Measurements from ENCODE around the gene PLA2G4A.
"Not testable (repeated sequence)": the region's sequence is repeated elsewhere in the genome, so short reads cannot be mapped to it uniquely, and the experiment has no call there.

PLA2G4A gene

DNA sequence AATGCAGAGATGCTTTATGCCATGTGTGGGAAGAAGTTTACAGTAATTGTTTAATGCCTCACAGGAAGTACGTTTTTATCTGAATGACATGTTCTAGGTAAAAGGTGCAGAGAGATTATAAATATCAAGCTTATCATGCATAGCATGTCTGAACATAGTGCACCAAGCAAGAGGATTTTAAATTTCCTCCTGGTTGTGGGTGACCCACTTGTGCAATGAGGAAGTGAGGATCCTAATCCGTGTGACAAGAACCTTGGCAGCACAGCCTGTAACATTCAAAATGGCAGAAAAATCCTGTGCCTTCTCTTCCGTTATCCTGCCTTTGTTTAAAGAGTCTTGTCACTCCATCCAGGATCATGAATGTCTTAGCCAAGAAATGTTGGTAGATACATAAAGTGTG is 75.6 kb downstream of the PLA2G4A start:
- Histone ChIP-seq H3F3A (ENCODE audit: insufficient read depth, low read length) (no peaks in the 10 kb centered on the region), H3K9me3 (ENCODE audit: low read length) (no peaks in the 10 kb centered on the region), H3K9me2 (ENCODE audit: low read depth, low read length) (no peaks in the 10 kb centered on the region), H3K4me2 (ENCODE audit: low read length) (no peak overlapping the region), H3K36me3 (ENCODE audit: insufficient read depth, low read length) (no peaks in the 10 kb centered on the region), H3K4me3 (ENCODE audit: low read depth, low read length, poor library complexity, severe bottlenecking) (no peak overlapping the region), H3K4me1 (ENCODE audit: insufficient read depth, low read length, severe bottlenecking) (no peaks in the 10 kb centered on the region), H3K9ac (ENCODE audit: low read length) (no peak overlapping the region), H3K79me2 (ENCODE audit: insufficient read depth, low read length) (no peaks in the 10 kb centered on the region), H2AFZ (ENCODE audit: low read length) (no peak overlapping the region), H3K27me3 (ENCODE audit: insufficient read depth, low read length) (no peaks in the 10 kb centered on the region), H4K20me1 (ENCODE audit: insufficient read depth, low read length) (no peaks in the 10 kb centered on the region), H3K27ac (ENCODE audit: low read depth, low read length, poor library complexity, severe bottlenecking) (no peak overlapping the region)
- TF ChIP-seq, protein P1, sequence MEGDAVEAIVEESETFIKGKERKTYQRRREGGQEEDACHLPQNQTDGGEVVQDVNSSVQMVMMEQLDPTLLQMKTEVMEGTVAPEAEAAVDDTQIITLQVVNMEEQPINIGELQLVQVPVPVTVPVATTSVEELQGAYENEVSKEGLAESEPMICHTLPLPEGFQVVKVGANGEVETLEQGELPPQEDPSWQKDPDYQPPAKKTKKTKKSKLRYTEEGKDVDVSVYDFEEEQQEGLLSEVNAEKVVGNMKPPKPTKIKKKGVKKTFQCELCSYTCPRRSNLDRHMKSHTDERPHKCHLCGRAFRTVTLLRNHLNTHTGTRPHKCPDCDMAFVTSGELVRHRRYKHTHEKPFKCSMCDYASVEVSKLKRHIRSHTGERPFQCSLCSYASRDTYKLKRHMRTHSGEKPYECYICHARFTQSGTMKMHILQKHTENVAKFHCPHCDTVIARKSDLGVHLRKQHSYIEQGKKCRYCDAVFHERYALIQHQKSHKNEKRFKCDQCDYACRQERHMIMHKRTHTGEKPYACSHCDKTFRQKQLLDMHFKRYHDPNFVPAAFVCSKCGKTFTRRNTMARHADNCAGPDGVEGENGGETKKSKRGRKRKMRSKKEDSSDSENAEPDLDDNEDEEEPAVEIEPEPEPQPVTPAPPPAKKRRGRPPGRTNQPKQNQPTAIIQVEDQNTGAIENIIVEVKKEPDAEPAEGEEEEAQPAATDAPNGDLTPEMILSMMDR (IDR thresholded peaks at IDR 0.05; ENCODE audit: low read length): no peak

DNA sequence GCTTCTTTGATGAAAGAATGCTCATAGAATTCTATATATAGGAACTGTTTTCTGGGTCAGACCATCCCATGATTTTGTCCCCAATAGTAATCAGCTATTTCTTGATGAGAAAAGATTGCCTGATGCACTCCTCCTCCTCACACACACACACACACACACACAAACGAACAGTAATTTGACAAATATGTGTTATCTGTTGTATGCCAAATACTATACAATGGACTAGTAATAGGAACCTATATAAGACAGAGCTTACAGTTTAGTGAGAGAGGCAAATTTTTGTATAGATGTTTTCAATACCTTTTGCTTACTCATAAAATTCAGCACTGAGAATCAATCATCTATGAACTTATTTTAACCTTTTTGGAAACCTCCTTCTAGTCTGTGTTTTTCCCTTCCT is 76.8 kb downstream of the PLA2G4A start:
- Histone ChIP-seq H3K36me3 (ENCODE audit: insufficient read depth, low read length) (no peaks in the 10 kb centered on the region), H3K9me3 (ENCODE audit: low read length) (no peaks in the 10 kb centered on the region), H2AFZ (ENCODE audit: low read length) (no peak overlapping the region), H3K79me2 (ENCODE audit: insufficient read depth, low read length) (no peaks in the 10 kb centered on the region), H3K27ac (ENCODE audit: low read depth, low read length, poor library complexity, severe bottlenecking) (no peak overlapping the region), H3K27me3 (ENCODE audit: insufficient read depth, low read length) (no peaks in the 10 kb centered on the region), H3K9me2 (ENCODE audit: low read depth, low read length) (no peaks in the 10 kb centered on the region), H3K4me2 (ENCODE audit: low read length) (no peak overlapping the region), H3K4me1 (ENCODE audit: insufficient read depth, low read length, severe bottlenecking) (no peaks in the 10 kb centered on the region), H3F3A (ENCODE audit: insufficient read depth, low read length) (no peaks in the 10 kb centered on the region), H3K4me3 (ENCODE audit: low read depth, low read length, poor library complexity, severe bottlenecking) (no peak overlapping the region), H4K20me1 (ENCODE audit: insufficient read depth, low read length) (no peaks in the 10 kb centered on the region), H3K9ac (ENCODE audit: low read length) (no peak overlapping the region)
- TF ChIP-seq, protein P1 (IDR thresholded peaks at IDR 0.05; ENCODE audit: low read length): no peak
- no peak for TF ChIP-seq EZH2 (IDR thresholded peaks at IDR 0.05; ENCODE audit: borderline replicate concordance, low read length)

DNA sequence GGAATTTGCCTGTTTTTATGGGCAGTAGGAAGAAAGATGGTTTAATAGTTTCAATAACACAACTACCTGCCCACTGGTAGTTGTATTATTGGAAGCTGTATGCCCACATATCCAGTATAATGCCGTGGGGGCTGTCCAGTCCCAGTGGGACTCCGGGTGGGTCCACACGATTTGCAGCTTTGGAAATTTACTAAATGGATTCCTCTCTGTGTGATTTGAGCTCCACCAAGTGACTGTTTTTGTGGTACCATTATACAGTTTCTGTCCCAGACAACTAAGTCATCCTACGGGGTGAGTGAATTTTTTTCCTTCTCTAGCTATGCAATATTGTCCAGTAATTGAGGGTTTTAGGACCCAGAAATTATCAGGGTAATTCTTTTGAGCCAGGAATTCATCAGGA is 86.8 kb downstream of the PLA2G4A start:
- Histone ChIP-seq H3K4me1 (ENCODE audit: insufficient read depth, low read length, severe bottlenecking) (no peaks in the 10 kb centered on the region), H3K27me3 (ENCODE audit: insufficient read depth, low read length) (no peaks in the 10 kb centered on the region), H3K36me3 (ENCODE audit: insufficient read depth, low read length) (no peaks in the 10 kb centered on the region), H3K4me2 (ENCODE audit: low read length) (no peak overlapping the region), H2AFZ (ENCODE audit: low read length) (no peak overlapping the region), H3K4me3 (ENCODE audit: low read depth, low read length, poor library complexity, severe bottlenecking) (no peak overlapping the region), H3K27ac (ENCODE audit: low read depth, low read length, poor library complexity, severe bottlenecking) (no peak overlapping the region), H4K20me1 (ENCODE audit: insufficient read depth, low read length) (no peaks in the 10 kb centered on the region), H3K9me2 (ENCODE audit: low read depth, low read length) (no peaks in the 10 kb centered on the region), H3K79me2 (ENCODE audit: insufficient read depth, low read length) (no peaks in the 10 kb centered on the region), H3F3A (ENCODE audit: insufficient read depth, low read length) (no peaks in the 10 kb centered on the region), H3K9ac (ENCODE audit: low read length) (no peak overlapping the region), H3K9me3 (ENCODE audit: low read length) (no peaks in the 10 kb centered on the region)
- TF ChIP-seq EZH2 (IDR thresholded peaks at IDR 0.05; ENCODE audit: borderline replicate concordance, low read length): no peak
- TF ChIP-seq, protein P1 (IDR thresholded peaks at IDR 0.05; ENCODE audit: low read length): no peak

DNA sequence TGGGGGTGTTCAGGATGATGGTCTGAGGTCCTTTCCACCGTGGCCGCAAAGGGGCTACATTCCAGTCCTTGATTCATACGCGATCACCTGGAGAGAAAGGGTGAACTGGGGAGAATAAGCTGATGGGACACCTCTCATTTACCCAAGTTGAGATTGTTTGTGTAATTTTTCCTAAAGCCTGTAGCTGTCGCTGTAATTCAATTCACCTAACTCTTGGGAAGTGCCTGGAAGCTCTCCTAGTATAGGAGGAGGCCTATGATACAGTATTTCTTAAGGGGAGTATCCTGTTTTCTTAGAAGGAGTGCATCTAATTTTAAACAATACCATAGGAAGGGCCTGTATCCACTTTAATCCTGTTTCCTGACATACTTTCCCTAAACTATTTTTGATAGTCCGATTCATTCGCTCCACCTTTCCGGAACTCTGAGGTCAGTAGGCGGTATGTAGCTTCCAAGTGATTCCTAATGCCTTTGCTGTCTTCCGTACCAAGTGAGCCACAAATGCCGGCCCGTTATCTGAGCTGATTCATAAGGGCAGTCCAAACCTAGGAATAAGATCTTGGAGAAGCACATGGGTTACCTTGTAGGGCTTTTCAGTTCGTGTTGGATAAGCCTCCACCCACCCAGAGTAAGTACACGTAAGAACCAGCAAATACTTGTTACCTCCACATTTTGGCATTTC is 88.5 kb downstream of the PLA2G4A start:
- not testable (repeated sequence) for H3K4me3 ChIP-seq (ENCODE audit: low read depth, low read length, poor library complexity, severe bottlenecking); H2AFZ ChIP-seq (ENCODE audit: low read length)

DNA sequence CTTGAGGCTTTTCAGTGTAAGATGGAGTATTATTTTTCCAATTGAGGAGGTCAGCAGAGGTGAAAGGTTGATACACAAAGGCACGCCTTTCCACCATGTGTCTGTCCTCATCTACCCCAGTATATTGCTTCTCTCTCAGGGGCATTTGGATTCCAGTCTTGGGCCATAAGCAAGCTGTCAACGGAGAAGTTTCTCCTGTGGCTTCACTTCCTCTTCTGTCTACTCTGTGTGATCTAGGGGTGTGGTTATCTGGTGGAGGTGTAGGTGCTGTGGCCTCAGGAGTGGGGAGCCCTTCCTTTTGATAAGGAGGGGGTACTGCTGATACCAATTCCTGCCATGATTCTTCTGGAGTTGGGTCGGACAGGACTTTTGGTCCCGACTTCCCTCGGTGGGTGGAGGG is 92.6 kb downstream of the PLA2G4A start:
- H3K36me3 ChIP-seq (ENCODE audit: insufficient read depth, low read length); H3K9ac ChIP-seq (ENCODE audit: low read length); H3K27me3 ChIP-seq (ENCODE audit: insufficient read depth, low read length); H3K4me3 ChIP-seq (ENCODE audit: low read depth, low read length, poor library complexity, severe bottlenecking); H2AFZ ChIP-seq (ENCODE audit: low read length); H3K79me2 ChIP-seq (ENCODE audit: insufficient read depth, low read length); H3K4me1 ChIP-seq (ENCODE audit: insufficient read depth, low read length, severe bottlenecking); H3F3A ChIP-seq (ENCODE audit: insufficient read depth, low read length); H3K9me3 ChIP-seq (ENCODE audit: low read length); H3K4me2 ChIP-seq (ENCODE audit: low read length); H3K9me2 ChIP-seq (ENCODE audit: low read depth, low read length); H3K27ac ChIP-seq (ENCODE audit: low read depth, low read length, poor library complexity, severe bottlenecking); H4K20me1 ChIP-seq (ENCODE audit: insufficient read depth, low read length): not testable (repeated sequence)

More for the DNA sequence above, 88.5 kb downstream of the PLA2G4A start:
- not testable (repeated sequence) for H3F3A ChIP-seq (ENCODE audit: insufficient read depth, low read length); H3K9ac ChIP-seq (ENCODE audit: low read length); H3K36me3 ChIP-seq (ENCODE audit: insufficient read depth, low read length); H3K4me1 ChIP-seq (ENCODE audit: insufficient read depth, low read length, severe bottlenecking); H4K20me1 ChIP-seq (ENCODE audit: insufficient read depth, low read length); H3K27ac ChIP-seq (ENCODE audit: low read depth, low read length, poor library complexity, severe bottlenecking); H3K9me3 ChIP-seq (ENCODE audit: low read length); H3K79me2 ChIP-seq (ENCODE audit: insufficient read depth, low read length); H3K4me2 ChIP-seq (ENCODE audit: low read length); H3K27me3 ChIP-seq (ENCODE audit: insufficient read depth, low read length); H3K9me2 ChIP-seq (ENCODE audit: low read depth, low read length)

Data from OCI-LY1 (cell line).